ENCODE measurements around the gene POMGNT2.

The POMGNT2 gene

DNA sequence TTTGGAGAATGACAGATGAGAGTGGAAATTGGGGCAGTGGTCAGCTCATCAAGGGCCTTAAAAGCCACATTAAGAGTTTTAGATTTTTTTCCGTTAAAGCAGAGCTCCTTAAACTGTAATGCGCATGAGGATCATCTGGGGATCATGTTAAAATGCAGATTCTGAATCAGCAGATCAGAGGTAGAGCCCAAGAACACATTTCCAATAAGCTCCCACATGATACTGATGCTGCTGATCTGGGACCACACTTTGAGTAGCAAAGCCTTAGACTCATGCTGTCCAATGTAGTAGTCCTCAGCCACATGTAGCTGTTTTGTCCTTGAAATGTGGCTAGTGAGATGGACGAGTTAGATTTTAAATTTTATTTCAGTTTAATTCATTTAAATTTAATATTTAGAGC lies 26.3 kb upstream of the POMGNT2 start:
- no peaks in the 10 kb centered on the region for H3K36me3 ChIP-seq (ENCODE audit: insufficient read depth, low read length)
- no peak overlapping the region for H3K9ac ChIP-seq (ENCODE audit: low read depth, low read length)
- 90% methylated on average over 2 of the region's 3 CpGs for WGBS
- no peaks in the 10 kb centered on the region for H3K4me1 ChIP-seq (ENCODE audit: insufficient read depth, low read length)
- H3K4me3 ChIP-seq (ENCODE audit: low read length), result no peak overlapping the region
- no peaks in the 10 kb centered on the region for H3K9me3 ChIP-seq (ENCODE audit: insufficient read depth, low read depth, low read length)
- no peaks in the 10 kb centered on the region for H3K27me3 ChIP-seq (ENCODE audit: insufficient read depth, low read length)
- H3K27ac ChIP-seq (ENCODE audit: low read depth, low read length), result no peak overlapping the region

DNA sequence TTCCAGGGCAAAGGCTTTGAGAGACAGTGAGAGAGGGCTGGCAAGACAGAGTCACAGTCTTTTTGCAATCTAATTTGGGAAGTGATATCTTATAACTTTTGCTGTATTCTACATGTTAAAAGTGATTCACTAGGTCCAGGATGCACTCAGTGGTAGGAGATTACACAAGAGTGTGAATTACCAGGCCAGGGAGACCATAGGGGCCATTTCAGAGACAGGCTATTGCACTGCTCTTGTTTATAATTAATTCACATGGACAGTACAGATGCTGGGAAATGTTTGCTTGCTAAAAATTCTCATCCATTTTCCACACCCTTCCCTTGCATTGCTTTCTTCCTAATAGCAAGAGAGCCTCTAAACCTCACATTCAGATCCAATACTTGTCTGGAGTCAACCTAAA lies 22.6 kb upstream of the POMGNT2 start:
- no peaks in the 10 kb centered on the region for H3K36me3 ChIP-seq (ENCODE audit: insufficient read depth, low read length)
- H3K27ac ChIP-seq (ENCODE audit: low read depth, low read length), result no peak overlapping the region
- no peaks in the 10 kb centered on the region for H3K4me1 ChIP-seq (ENCODE audit: insufficient read depth, low read length)

DNA sequence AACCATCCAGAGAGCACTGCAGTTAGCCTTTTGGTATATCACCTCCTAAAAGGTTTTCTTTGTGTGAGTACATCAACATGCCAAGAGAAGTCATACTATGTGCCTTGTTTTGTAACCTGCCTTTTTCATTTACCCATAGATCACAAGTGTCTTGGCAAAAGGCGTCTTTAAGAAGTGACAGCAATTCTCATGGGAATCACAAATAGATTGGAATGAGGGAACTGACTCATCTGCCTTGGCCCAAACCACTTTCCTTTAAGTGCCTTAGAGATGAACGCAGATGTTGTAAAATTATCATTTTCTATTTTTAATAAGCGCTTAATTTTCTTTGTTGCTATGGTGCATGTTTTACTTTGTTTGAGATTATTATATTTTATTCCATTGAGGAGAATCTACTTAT lies 20.7 kb upstream of the POMGNT2 start:
- Histone ChIP-seq H3K27ac (ENCODE audit: low read depth, low read length) (no peak overlapping the region), H3K4me1 (ENCODE audit: insufficient read depth, low read length) (no peaks in the 10 kb centered on the region), H3K9ac (ENCODE audit: low read depth, low read length) (no peak overlapping the region), H3K9me3 (ENCODE audit: insufficient read depth, low read depth, low read length) (peaks cover 4% of the 10 kb centered on the region; the same call in 1 of the 2 replicates), H3K4me3 (ENCODE audit: low read length) (no peak overlapping the region), H3K27me3 (ENCODE audit: insufficient read depth, low read length) (no peaks in the 10 kb centered on the region), H3K36me3 (ENCODE audit: insufficient read depth, low read length) (no peaks in the 10 kb centered on the region)
- WGBS, result 100% methylated on average over 2 of the region's 3 CpGs

More for the DNA sequence above, 22.6 kb upstream of the POMGNT2 start:
- Histone ChIP-seq H3K9me3 (ENCODE audit: insufficient read depth, low read depth, low read length) (peaks cover 4% of the 10 kb centered on the region; the same call in 1 of the 2 replicates), H3K9ac (ENCODE audit: low read depth, low read length) (no peak overlapping the region), H3K4me3 (ENCODE audit: low read length) (no peak overlapping the region), H3K27me3 (ENCODE audit: insufficient read depth, low read length) (no peaks in the 10 kb centered on the region)

DNA sequence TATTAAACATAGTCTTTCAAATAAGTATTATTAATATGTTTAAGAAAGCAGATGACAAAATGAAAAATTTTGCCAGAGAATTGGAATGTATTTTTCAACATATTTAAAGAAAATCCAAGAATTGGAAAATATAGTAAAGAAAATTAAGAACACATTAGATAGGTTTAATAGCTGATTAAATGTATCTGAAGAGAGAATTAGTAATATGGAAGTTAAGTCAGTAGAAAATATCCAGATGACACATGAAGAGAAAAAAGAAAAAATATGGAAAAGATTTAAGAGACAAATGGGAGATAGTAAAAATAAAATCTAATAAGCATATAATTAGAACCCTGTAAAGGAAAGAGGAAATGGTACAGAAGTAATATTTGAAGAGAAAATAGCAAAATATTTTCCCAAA lies 18.0 kb upstream of the POMGNT2 start:
- Histone ChIP-seq H3K9me3 (ENCODE audit: insufficient read depth, low read depth, low read length) (peaks cover 4% of the 10 kb centered on the region; the same call in 1 of the 2 replicates), H3K4me3 (ENCODE audit: low read length) (no peak overlapping the region), H3K4me1 (ENCODE audit: insufficient read depth, low read length) (no peaks in the 10 kb centered on the region), H3K9ac (ENCODE audit: low read depth, low read length) (no peak overlapping the region), H3K36me3 (ENCODE audit: insufficient read depth, low read length) (no peaks in the 10 kb centered on the region), H3K27me3 (ENCODE audit: insufficient read depth, low read length) (no peaks in the 10 kb centered on the region), H3K27ac (ENCODE audit: low read depth, low read length) (no peak overlapping the region)

DNA sequence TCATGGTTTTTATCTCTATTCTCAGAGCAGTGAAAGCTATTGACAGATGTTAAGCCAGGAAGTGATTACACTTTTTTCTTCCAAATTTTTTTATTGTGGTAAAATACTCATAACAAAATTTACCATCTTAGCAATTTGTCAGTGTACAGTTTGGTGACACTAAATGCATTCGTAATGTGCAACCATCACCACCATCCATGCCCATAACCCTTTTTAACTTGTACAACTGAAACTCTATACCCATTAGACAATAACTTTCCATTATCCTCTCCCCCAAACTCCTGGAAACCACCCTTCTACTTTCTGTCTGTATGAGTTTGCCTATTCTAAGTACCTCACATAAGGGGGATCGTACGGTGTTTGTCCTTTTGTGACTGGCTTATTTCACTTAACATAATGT lies 15.1 kb upstream of the POMGNT2 start:
- Histone ChIP-seq H3K36me3 (ENCODE audit: insufficient read depth, low read length) (no peaks in the 10 kb centered on the region), H3K4me1 (ENCODE audit: insufficient read depth, low read length) (no peaks in the 10 kb centered on the region)

DNA sequence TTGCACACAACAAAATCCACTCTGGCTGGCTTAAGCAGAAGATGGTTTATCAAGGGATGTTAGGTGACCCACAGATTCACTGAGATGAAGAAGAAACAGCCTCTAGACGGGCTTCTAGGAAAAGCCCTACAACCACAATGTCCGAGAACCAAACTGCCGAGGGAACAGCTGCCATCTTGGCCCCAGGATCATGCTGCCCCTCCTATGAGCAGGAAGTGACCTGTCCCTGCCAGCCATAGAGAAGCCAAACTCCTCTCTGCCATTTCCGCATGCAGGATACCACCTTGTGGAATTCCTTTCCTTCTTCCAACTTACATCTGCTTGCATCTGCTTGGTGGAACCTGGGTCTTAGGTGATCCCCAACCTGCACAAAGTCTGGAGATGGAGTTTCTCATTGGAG lies 11.4 kb upstream of the POMGNT2 start:
- no peaks in the 10 kb centered on the region for H3K4me1 ChIP-seq (ENCODE audit: insufficient read depth, low read length)
- no peak overlapping the region for H3K27ac ChIP-seq (ENCODE audit: low read depth, low read length)
- WGBS, result 95% methylated on average over 4 of the region's 4 CpGs

More for the DNA sequence above, 15.1 kb upstream of the POMGNT2 start:
- Histone ChIP-seq H3K9me3 (ENCODE audit: insufficient read depth, low read depth, low read length) (peaks cover 4% of the 10 kb centered on the region; the same call in 1 of the 2 replicates), H3K27ac (ENCODE audit: low read depth, low read length) (no peak overlapping the region), H3K4me3 (ENCODE audit: low read length) (no peak overlapping the region), H3K9ac (ENCODE audit: low read depth, low read length) (no peak overlapping the region), H3K27me3 (ENCODE audit: insufficient read depth, low read length) (no peaks in the 10 kb centered on the region)
- over 99% methylated on average over 3 of the region's 3 CpGs for WGBS

DNA sequence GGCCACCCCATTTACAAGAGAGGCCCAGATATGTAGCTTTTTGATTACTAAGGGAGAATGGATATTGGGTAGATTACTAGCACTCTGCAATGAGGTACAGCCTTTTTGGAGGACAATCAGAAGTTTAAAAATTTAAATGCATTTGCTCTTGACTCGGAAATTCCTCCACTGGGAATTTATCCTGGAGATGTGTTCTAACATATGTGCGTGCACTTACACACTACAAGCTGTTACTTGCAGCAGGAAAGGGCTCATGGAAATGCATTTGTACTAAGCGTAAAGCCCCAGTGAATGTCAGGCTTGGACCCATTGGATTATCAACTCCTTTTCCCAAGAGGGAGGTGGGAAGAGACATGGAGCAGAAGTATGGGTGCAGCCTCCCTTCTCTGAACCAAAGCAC lies 7.8 kb upstream of the POMGNT2 start:
- Histone ChIP-seq H3K4me3 (ENCODE audit: low read length) (no peak overlapping the region), H3K27ac (ENCODE audit: low read depth, low read length) (no peak overlapping the region), H3K9ac (ENCODE audit: low read depth, low read length) (no peak overlapping the region), H3K27me3 (ENCODE audit: insufficient read depth, low read length) (no peaks in the 10 kb centered on the region), H3K9me3 (ENCODE audit: insufficient read depth, low read depth, low read length) (no peaks in the 10 kb centered on the region), H3K4me1 (ENCODE audit: insufficient read depth, low read length) (no peaks in the 10 kb centered on the region), H3K36me3 (ENCODE audit: insufficient read depth, low read length) (no peaks in the 10 kb centered on the region)
- 94% methylated on average over 3 of the region's 3 CpGs for WGBS

More for the DNA sequence above, 11.4 kb upstream of the POMGNT2 start:
- Histone ChIP-seq H3K9me3 (ENCODE audit: insufficient read depth, low read depth, low read length) (no peaks in the 10 kb centered on the region), H3K27me3 (ENCODE audit: insufficient read depth, low read length) (no peaks in the 10 kb centered on the region), H3K36me3 (ENCODE audit: insufficient read depth, low read length) (no peaks in the 10 kb centered on the region), H3K4me3 (ENCODE audit: low read length) (no peak overlapping the region), H3K9ac (ENCODE audit: low read depth, low read length) (no peak overlapping the region)

DNA sequence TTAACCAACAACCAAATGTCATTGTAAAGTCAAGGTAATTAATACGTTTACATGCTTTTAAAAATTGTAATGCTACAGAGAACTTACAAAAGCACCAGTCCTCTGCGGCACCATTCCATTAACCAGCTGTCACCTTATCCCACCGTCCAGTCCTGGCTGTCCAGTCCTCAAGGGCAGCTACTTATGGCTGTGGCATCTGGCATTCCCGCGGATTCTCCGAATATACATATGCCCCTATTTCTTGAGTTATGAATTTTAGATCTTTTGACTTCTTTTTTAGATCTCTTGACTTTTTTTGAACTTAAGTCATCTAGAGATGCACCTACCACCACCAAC lies 382 bp upstream of the POMGNT2 start:
- peak overlapping the region; percentile 69 for H3K4me3 ChIP-seq (ENCODE audit: low read length)
- WGBS, result 31% methylated on average over 6 of the region's 6 CpGs
- H3K4me1 ChIP-seq (ENCODE audit: insufficient read depth, low read length), result no peaks in the 10 kb centered on the region
- no peak overlapping the region for H3K9ac ChIP-seq (ENCODE audit: low read depth, low read length)
- no peak overlapping the region for H3K27ac ChIP-seq (ENCODE audit: low read depth, low read length)
- H3K9me3 ChIP-seq (ENCODE audit: insufficient read depth, low read depth, low read length), result no peaks in the 10 kb centered on the region
- peaks cover 34% of the 10 kb centered on the region for H3K27me3 ChIP-seq (ENCODE audit: insufficient read depth, low read length)
- H3K36me3 ChIP-seq (ENCODE audit: insufficient read depth, low read length), result no peaks in the 10 kb centered on the region

DNA sequence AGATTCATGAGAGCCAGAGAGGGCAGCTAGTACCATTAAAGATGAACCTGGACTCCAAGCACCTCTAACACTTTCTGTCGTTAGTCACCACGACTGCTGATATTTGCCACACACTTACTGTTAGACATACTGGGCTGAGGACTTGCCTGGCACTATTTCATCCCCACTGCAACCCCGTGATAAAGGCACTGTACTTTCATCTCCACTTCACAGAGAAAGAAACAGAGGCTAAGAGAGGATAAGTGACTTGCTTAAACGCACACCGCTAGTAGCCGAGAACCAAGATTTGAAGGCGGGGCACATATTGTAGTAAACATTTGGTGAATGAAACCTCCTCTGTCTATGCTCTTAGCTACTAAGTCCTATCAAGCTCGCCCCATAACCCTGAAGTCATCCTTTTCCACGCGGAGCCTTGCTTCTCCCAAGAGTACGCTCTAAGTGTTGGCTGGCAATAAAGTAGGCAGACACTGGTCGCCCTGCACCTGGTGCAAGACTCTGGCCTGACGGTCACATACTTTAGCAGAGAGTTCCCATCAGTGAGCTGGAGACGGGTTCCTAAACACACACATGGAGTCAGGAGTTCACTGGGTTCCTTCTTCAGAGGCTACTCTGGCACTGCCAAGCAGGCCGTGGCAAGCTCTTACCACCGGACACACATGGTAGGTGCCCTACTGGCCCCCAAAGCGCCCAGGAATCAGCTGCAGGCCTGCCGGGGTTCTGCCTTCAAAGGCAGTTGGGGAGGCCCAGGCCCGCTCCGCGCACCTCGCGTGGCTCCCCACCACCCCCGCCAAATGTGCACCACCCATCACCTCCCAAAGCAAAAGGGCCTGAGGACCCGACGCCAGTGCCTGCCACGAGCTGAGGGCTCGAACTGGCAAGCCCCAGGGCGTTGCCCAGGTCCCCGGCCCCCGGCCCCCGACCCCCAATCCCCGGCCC lies 951 bp downstream of the POMGNT2 start:
- H3K4me3 ChIP-seq (ENCODE audit: low read length), result peak overlapping the region; percentile 45
- no peaks in the 10 kb centered on the region for H3K36me3 ChIP-seq (ENCODE audit: insufficient read depth, low read length)
- H3K9me3 ChIP-seq (ENCODE audit: insufficient read depth, low read depth, low read length), result no peaks in the 10 kb centered on the region
- no peaks in the 10 kb centered on the region for H3K4me1 ChIP-seq (ENCODE audit: insufficient read depth, low read length)
- peaks cover 34% of the 10 kb centered on the region for H3K27me3 ChIP-seq (ENCODE audit: insufficient read depth, low read length)
- H3K9ac ChIP-seq (ENCODE audit: low read depth, low read length), result no peak overlapping the region
- WGBS, result 56% methylated on average over 31 of the region's 33 CpGs
- H3K27ac ChIP-seq (ENCODE audit: low read depth, low read length), result no peak overlapping the region

DNA sequence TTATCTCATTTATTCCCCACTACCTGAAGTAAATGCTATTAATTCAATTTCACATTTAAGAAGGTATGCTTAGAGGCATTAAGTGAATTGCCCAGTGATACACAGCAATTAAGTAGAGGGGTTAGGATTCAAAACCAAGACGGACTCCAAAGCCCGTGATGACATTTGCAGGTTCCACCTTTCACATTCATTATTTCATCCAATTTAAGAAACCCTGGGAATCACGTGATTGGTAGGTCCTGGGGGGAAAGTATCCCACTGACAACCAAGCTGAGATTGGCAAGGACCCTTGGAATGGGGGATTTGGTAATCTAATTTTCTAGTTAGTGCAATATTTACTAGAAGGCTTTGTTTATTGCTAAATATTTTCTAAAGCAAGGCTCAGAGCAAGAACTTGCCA lies 1.8 kb downstream of the POMGNT2 start:
- Histone ChIP-seq H3K4me1 (ENCODE audit: insufficient read depth, low read length) (no peaks in the 10 kb centered on the region), H3K36me3 (ENCODE audit: insufficient read depth, low read length) (no peaks in the 10 kb centered on the region), H3K27ac (ENCODE audit: low read depth, low read length) (no peak overlapping the region), H3K9me3 (ENCODE audit: insufficient read depth, low read depth, low read length) (no peaks in the 10 kb centered on the region), H3K4me3 (ENCODE audit: low read length) (no peak overlapping the region), H3K9ac (ENCODE audit: low read depth, low read length) (no peak overlapping the region), H3K27me3 (ENCODE audit: insufficient read depth, low read length) (peaks cover 34% of the 10 kb centered on the region)
- 67% methylated on average over 3 of the region's 3 CpGs for WGBS

DNA sequence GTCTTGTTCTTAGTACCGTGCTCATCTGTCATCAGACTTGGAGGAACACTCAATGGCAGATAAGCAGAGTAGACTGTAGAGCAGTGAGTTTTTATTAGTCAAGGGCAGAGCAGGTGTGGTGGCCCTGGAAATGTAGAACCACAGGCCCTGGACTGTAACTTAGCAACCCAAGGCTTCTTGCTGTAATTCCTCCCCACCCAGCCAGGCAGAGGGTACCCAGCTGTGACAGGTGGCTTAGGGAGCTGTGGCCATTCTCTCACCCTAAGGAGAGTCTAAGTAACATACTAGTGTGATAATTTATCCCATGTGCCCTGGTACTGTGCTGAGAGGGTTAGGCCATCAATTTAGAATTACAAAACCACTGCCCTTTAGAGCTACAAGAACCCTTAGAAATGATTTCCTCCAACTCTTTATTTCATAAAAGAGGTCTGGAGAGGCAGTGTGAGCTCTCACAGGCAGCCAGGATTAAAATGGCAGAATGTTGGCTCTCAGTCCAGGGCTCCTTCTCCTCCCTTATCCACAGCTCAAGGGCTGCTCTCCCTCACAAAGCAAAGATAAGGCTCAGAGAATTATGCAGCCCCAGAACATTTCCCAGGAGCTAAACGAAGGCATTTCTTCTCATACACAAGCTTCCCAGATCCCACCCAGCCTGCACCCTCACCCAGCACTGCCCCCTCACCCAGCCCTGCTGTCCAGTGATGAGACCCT lies 3.0 kb downstream of the POMGNT2 start:
- Histone ChIP-seq H3K9ac (ENCODE audit: low read depth, low read length) (no peak overlapping the region), H3K9me3 (ENCODE audit: insufficient read depth, low read depth, low read length) (no peaks in the 10 kb centered on the region), H3K36me3 (ENCODE audit: insufficient read depth, low read length) (no peaks in the 10 kb centered on the region), H3K4me1 (ENCODE audit: insufficient read depth, low read length) (no peaks in the 10 kb centered on the region), H3K27ac (ENCODE audit: low read depth, low read length) (no peak overlapping the region), H3K27me3 (ENCODE audit: insufficient read depth, low read length) (peaks cover 33% of the 10 kb centered on the region), H3K4me3 (ENCODE audit: low read length) (no peak overlapping the region)
- WGBS, result 84% methylated on average over 2 of the region's 2 CpGs
